ENCODE measurements around the gene RSAD1.

The RSAD1 gene

DNA sequence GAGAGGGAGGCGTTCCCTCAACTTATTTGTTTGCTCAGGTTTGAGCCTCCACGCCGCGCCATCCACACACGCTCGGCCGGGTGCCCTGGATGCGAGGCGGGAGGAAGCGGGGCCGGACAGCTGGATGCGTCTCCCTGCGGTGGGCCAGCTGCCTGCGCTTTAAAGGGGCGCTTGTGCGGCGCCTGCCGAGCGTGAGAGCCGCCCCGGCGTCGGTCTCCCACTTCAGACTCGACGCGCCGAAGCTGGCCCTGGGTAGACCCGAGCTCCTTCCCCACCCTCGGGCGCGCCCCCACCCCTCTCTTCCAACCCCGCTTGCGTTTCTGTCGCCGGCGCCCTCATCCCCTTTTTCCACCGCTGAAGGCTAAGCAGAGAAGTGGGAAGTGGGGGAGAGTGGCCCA lies 9.5 kb upstream of the RSAD1 start (continued):
- no peak for TF ChIP-seq ZBTB21 (tag by site-specific recombination; IDR thresholded peaks at IDR 0.05)
- TF ChIP-seq ZSCAN16 (tag by site-specific recombination; IDR thresholded peaks at IDR 0.05) = no peak
- no peak for TF ChIP-seq ZNF664 (tag by site-specific recombination; IDR thresholded peaks at IDR 0.05)
- TF ChIP-seq, protein P1, sequence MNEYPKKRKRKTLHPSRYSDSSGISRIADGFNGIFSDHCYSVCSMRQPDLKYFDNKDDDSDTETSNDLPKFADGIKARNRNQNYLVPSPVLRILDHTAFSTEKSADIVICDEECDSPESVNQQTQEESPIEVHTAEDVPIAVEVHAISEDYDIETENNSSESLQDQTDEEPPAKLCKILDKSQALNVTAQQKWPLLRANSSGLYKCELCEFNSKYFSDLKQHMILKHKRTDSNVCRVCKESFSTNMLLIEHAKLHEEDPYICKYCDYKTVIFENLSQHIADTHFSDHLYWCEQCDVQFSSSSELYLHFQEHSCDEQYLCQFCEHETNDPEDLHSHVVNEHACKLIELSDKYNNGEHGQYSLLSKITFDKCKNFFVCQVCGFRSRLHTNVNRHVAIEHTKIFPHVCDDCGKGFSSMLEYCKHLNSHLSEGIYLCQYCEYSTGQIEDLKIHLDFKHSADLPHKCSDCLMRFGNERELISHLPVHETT (tag by site-specific recombination; IDR thresholded peaks at IDR 0.05) = no peak

DNA sequence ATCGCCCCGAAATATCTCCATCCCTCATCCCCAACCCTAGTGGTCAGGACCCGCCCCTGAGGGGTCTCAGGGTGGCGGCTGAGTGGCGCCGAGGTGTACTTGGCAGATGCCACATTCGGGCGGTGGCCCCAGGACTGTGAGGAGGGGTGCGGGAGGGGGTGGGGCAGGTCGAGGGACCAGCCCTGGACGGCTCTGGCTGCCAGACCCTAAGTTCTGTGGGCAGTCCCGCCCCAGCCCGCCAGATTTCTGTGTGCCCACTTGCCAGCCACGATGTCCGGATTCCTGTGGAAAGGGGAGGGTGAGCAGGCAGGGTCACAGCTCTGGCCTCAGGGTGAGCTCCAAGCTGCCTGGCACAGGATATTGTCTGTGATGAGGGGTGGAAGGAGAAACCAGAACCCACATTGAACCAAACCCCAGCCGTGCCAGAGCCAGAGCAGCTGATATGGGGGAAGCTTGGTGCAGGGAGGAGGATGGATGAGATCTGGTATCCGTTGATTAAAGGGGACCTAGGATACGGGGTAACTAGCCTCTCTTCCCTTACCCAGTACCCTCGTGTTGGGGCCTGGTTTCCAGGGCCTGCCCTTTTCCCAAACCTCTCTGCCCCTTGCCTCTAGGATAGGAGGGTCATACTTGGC lies 8.9 kb upstream of the RSAD1 start:
- POLR2A ChIA-PET = no interaction called here
- Histone ChIP-seq H3K9me3 (ENCODE audit: control insufficient read depth, insufficient read depth, low read depth, low read length) (no peaks in the 10 kb centered on the region), H3K4me3 (ENCODE audit: low read depth, low read length) (no peak overlapping the region), H3K27ac (ENCODE audit: extremely low read depth, low read depth, low read length) (no peak overlapping the region), H3K4me1 (ENCODE audit: control insufficient read depth, insufficient read depth, low read length) (no peaks in the 10 kb centered on the region), H3K36me3 (ENCODE audit: control insufficient read depth in 2 of 2, insufficient read depth in 1 of 2, low read length in 2 of 2) (peaks cover 0 to 29% of the 10 kb centered on the region in 2 experiments; a peak in 2 of 3 replicates)
- TF ChIP-seq, protein P1 (tag by site-specific recombination; IDR thresholded peaks at IDR 0.05) = no peak
- TF ChIP-seq KLF1 (tag by site-specific recombination; IDR thresholded peaks at IDR 0.05) = 0 out of 2 replicates have a peak, but pooled peaks have one; percentile 33
- CTCF ChIA-PET = interaction anchor here (0.6 to 1.5 kb wide), 3 partner anchors 10 to 383 kb away, joined by 3 to 6 read pairs (median 5); no protein-coding TSS in a partner anchor

DNA sequence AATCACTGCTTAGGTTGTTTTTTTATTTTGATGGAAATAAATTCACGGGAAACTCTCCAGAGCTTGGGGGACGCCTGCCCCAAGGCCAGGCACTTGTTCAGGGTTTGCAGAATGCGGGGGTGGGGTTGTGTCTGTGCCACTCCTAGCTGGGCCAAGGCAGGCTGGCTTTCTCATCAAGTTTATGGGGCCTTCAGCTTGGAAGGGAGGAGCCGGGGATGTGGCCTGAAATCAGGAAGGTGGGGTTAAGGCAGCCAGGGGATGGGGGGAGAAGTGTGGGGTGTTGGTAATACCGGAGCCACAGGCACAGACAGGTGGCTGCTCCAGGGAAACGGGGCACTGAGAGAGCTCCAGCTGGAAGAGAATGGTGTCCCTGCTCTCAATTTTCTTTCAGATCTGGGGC lies 8.2 kb upstream of the RSAD1 start:
- CTCF ChIA-PET = interaction anchor here (0.6 to 1.5 kb wide), 3 partner anchors 9 to 383 kb away, joined by 3 to 6 read pairs (median 5); no protein-coding TSS in a partner anchor
- Histone ChIP-seq H3K9me3 (ENCODE audit: control insufficient read depth, insufficient read depth, low read depth, low read length) (no peaks in the 10 kb centered on the region), H3K27ac (ENCODE audit: extremely low read depth, low read depth, low read length) (no peak overlapping the region), H3K4me3 (ENCODE audit: low read depth, low read length) (no peak overlapping the region), H3K4me1 (ENCODE audit: control insufficient read depth, insufficient read depth, low read length) (no peaks in the 10 kb centered on the region), H3K36me3 (ENCODE audit: control insufficient read depth in 2 of 2, insufficient read depth in 1 of 2, low read length in 2 of 2) (peaks cover 0 to 27% of the 10 kb centered on the region in 2 experiments; a peak in 2 of 3 replicates)
- TF ChIP-seq ZNF335 (tag by site-specific recombination; conservative IDR thresholded peaks at IDR 0.05) = peak; percentile 40; the same call in 1 of the 2 replicates
- TF ChIP-seq ZNF416 (tag by site-specific recombination; IDR thresholded peaks at IDR 0.05) = no peak
- TF ChIP-seq KLF1 (tag by site-specific recombination; IDR thresholded peaks at IDR 0.05) = peak; percentile 43; the same call in 1 of the 2 replicates
- POLR2A ChIA-PET = no interaction called here

DNA sequence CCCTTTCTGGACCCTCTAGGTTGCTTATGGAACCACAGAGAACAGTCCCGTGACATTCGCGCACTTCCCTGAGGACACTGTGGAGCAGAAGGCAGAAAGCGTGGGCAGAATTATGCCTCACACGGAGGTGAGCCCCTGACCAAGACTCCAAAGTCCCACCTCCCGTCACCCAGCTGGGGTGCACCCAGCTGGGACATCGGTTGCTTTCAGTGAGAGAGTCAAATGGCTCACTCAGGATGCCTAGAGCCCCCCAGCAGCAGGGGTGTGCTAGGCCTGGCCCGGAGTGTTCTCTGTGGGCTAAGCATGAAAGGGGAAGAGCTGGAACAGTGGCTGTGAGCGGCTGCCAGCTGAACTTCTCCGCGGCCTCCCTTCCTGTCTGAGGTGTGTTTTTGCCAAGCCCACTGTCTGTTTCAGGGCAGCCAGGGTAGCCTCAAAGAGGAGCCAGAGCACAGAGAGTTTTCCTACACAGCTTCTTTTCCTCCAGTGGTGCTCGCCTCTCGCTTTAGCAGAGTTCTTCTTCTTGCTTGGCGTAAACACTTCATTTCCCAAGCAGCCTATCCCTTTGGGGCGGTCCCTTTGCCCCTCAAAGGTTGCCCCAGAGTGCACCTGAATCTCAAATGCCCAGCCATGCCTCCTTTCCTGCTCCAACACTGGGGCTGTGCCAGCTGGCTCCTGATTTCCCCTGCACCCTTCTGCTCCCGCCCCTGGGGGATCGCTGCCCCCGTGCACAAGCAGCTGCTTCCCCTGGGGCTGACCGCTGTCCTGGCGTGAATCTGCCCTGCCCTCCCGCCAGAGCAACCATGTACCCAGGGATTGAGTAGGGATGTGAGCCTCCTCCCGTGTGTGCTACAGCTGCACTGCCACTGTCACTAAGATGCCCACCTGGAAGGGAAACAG lies 7.4 kb upstream of the RSAD1 start:
- Histone ChIP-seq H3K27ac (ENCODE audit: extremely low read depth, low read depth, low read length) (no peak overlapping the region), H3K4me3 (ENCODE audit: low read depth, low read length) (no peak overlapping the region), H3K4me1 (ENCODE audit: control insufficient read depth, insufficient read depth, low read length) (no peaks in the 10 kb centered on the region), H3K36me3 (ENCODE audit: control insufficient read depth in 2 of 2, insufficient read depth in 1 of 2, low read length in 2 of 2) (peaks cover 0 to 29% of the 10 kb centered on the region in 2 experiments; a peak in 2 of 3 replicates), H3K9me3 (ENCODE audit: control insufficient read depth, insufficient read depth, low read depth, low read length) (no peaks in the 10 kb centered on the region)
- POLR2A ChIA-PET = interaction anchor here (1.1 to 1.6 kb wide), 2 partner anchors 13 to 82 kb away, joined by 3 to 5 read pairs; no protein-coding TSS in a partner anchor
- CTCF ChIA-PET = interaction anchor here (0.6 to 1.5 kb wide), 5 partner anchors 8 to 110 kb away, joined by 3 to 6 read pairs (median 4); partner anchors contain the start of gene LRRC59
- TF ChIP-seq, protein P2, sequence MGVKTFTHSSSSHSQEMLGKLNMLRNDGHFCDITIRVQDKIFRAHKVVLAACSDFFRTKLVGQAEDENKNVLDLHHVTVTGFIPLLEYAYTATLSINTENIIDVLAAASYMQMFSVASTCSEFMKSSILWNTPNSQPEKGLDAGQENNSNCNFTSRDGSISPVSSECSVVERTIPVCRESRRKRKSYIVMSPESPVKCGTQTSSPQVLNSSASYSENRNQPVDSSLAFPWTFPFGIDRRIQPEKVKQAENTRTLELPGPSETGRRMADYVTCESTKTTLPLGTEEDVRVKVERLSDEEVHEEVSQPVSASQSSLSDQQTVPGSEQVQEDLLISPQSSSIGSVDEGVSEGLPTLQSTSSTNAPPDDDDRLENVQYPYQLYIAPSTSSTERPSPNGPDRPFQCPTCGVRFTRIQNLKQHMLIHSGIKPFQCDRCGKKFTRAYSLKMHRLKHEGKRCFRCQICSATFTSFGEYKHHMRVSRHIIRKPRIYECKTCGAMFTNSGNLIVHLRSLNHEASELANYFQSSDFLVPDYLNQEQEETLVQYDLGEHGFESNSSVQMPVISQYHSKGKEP (tag by site-specific recombination; IDR thresholded peaks at IDR 0.05) = no peak
- TF ChIP-seq ZIC2 (tag by site-specific recombination; IDR thresholded peaks at IDR 0.05) (0 out of 2 replicates have a peak, but pooled peaks have one; percentile 20), ZNF558 (tag by site-specific recombination; IDR thresholded peaks at IDR 0.05) (no peak)
